ENCODE measurements around the gene RPS15. TPM values are rescaled to one million over a fixed set of nuclear protein-coding genes. Genes with fewer than 3 reads are reported as not detected.
A peak's percentile ranks its signal among the peaks of the same experiment; 100 is the strongest.

RPS15 gene
- total and polyA plus RNA-seq, 2 of the 13 experiments (the other 11 are each of a cell fraction or from before 2014, with no cell fraction given), result 695 to 1,411 TPM

- TF ChIP-seq ZBTB2 (CRISPR knock-in tag; IDR thresholded peaks at IDR 0.05; ENCODE audit: low read depth), result no peak
- no peak for TF ChIP-seq NCOR1 (IDR thresholded peaks at IDR 0.05; ENCODE audit: borderline replicate concordance, low read length)
- peak; percentile 72 for TF ChIP-seq ZBTB38 (CRISPR knock-in tag; IDR thresholded peaks at IDR 0.05)
- TF ChIP-seq ZNF776 (CRISPR knock-in tag; IDR thresholded peaks at IDR 0.05), result no peak
- no peak for TF ChIP-seq TFDP1 (CRISPR knock-in tag; IDR thresholded peaks at IDR 0.05; ENCODE audit: borderline replicate concordance)
- TF ChIP-seq ZNF143 (CRISPR knock-in tag; IDR thresholded peaks at IDR 0.05), result no peak
- 0 out of 2 replicates have a peak, but pooled peaks have one; percentile 8 for TF ChIP-seq REPIN1 (CRISPR knock-in tag; IDR thresholded peaks at IDR 0.05; ENCODE audit: borderline replicate concordance, low read depth)
- TF ChIP-seq SOX13 (IDR thresholded peaks at IDR 0.05), result no peak
- no peak for TF ChIP-seq SOX13 (CRISPR knock-in tag; conservative IDR thresholded peaks at IDR 0.05 in 1 of 2, IDR thresholded peaks at IDR 0.05 in 1 of 2)
- TF ChIP-seq GLMP (CRISPR knock-in tag; IDR thresholded peaks at IDR 0.05; ENCODE audit: borderline replicate concordance), result no peak
- TF ChIP-seq ZNF746 (CRISPR knock-in tag; IDR thresholded peaks at IDR 0.05), result 0 out of 2 replicates have a peak, but pooled peaks have one; percentile 30
- peak; percentile 1; the same call in 1 of the 2 replicates for TF ChIP-seq ZFP91 (CRISPR knock-in tag; IDR thresholded peaks at IDR 0.05; ENCODE audit: borderline replicate concordance)
- no peak for TF ChIP-seq ZBTB25 (CRISPR knock-in tag; IDR thresholded peaks at IDR 0.05)
- peak; percentile 40; the same call in 1 of the 2 replicates for TF ChIP-seq PATZ1 (CRISPR knock-in tag; IDR thresholded peaks at IDR 0.05)
- no peak for TF ChIP-seq GMEB1 (CRISPR knock-in tag; IDR thresholded peaks at IDR 0.05; ENCODE audit: borderline replicate concordance)
These were observed 43.7 kb upstream of the RPS15 start (continued) for GRCh38 chr19:1394252-1395193.
